Pulmonary artery endothelial cell (primary cell): Measurements from ENCODE around the gene MROH2A. TPM values are rescaled to one million over a fixed set of nuclear protein-coding genes. Genes with fewer than 3 reads are reported as not detected.
"Not testable (repeated sequence)": the region's sequence is repeated elsewhere in the genome, so short reads cannot be mapped to it uniquely, and the experiment has no call there.

Experiments
- DNase-seq: peaks from one replicate; pipeline ENCODE4 v3.0.0-alpha.2; 2011; ENCODE audit warnings: low read depth, low spot score
- total RNA-seq: library from RNA; depleted of rRNA; stranded (reverse); fragments of >200 nt; gene quantifications from 2 replicates; pipeline ENCODE4 v1.2.3, GENCODE V29; 2014

The MROH2A gene
- total RNA-seq, 1 donor from 2014 or later, result not detected

DNA sequence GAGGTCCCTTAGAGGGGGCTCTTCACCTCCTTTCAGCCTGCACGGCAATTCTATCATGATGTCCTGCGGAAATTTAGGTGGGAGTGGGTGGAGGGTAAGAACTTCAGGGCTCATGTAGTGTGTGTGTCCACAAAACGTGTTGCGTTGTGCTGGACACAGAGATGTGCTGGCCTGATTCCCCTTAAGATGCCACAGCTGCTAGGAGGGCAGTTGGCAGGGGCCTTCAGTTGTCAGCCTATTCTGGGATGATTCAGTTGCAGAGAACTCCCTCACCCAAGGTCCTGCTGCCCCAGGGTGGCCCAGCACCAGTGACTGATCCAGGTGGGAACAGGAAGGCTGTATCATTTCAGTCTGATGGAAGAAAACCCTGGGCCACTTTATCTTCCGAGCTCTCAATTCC is 77.2 kb downstream of the MROH2A start:
- DNase-seq, result no peak

DNA sequence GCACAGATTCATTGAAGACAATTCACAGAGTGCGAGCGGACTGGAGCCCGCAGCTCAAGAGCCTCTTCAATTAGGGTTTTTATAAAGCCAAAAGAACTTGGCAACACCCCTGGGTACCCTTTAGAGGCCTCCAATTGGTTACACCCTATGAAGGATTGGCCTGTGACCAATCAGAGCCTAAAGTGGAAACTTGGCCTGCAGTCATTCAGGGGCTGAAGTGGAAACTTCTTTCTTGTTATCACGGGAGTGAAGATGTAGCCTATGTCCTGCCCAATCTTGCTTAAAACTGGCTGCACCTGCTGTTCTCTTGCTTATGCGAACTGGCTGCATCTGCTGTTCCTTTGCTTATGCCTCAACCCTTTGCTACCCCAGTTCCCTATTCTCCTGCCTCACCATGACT is 78.1 kb downstream of the MROH2A start:
- no peak for DNase-seq

DNA sequence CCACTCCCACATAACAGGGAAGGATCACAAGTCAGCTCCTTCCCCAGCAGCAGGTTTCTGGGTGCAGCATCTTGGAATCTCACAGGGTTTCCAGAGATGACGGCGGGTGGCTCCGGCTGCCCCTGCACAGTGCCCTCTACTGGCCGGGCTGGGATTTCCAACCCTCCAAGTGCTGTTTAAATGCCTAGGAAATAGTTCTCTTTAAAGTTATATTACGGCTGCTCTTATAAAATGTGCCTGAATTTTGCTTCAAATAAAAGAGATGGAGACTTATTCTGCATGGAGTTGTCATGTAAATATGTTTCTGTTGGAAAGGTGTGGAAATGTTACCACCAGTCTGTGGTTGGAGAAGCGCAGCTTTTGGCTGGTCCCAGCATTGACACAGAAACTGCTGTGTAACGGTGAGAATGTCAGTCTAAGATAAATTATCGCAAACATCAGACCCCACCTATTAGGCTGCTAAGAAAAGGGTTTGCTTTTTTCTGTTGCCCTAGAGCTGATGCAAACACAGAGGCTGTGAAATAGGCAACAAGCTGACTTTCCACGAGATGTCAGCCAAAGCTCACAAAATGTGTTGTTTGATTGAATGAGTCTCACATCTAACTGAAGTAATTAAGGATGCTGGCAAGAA is 79.5 kb downstream of the MROH2A start:
- DNase-seq, result no peak

DNA sequence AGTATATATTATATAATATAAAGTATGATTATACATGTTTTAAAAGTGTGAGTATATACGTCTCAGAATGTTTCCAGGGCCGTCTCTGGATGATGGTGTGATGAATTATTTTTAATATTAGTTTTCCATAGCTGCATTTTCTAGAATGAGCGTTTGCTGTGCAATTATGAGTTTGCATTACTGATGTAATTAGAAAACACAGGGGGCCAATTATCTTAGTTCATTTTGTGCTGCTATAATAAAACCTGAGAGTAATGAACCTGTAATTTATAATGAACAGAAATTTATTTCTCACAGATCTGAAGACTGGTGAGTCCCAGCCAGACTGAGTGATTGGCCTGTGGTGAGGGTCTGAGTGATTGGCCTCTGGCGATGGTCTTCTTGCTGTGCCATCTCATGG is 80.2 kb downstream of the MROH2A start:
- DNase-seq, result no peak

DNA sequence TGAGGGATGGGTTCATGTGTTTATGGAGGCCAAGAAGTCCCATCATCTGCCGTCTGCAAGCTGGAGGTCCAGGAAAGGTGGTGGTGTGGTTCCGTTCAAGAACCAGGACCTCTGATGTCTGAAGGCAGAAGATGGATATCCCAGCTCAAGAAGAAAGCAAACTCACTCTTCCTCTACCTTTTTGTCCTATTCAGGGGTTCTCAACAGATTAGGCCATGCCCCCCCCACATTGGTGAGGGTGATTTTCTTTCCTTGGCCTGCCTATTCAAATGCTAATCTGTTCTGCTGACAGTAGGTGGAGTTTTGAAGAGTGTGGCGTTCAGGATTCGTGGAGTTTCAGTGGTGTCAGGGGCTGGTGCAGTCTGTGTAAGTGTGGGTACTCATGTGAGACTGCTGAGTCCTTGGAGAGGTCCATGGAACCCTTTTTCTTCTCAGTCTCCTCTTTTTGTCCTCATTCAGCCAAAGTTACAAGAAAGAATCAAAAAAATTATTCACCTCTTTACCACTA is 84.2 kb downstream of the MROH2A start:
- no peak for DNase-seq

DNA sequence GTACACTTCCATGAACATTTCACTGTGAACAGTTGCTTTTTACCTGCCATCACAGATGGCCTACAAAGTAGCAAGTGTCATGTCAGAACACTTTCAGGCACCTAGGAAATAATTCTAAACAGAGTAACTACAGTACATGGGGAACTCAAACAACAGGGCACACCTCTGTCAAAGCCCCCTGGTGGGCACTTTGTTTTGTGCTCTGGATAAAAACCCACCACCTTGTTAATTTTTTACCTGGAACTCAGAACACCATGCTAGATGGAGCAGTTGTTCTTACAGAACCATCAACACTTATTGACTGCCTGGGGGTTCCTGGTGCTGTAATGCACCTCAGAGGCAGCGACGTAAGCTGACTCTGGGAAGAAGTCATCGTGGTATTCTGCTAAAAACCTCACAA is 87.7 kb downstream of the MROH2A start:
- DNase-seq, result no peak

DNA sequence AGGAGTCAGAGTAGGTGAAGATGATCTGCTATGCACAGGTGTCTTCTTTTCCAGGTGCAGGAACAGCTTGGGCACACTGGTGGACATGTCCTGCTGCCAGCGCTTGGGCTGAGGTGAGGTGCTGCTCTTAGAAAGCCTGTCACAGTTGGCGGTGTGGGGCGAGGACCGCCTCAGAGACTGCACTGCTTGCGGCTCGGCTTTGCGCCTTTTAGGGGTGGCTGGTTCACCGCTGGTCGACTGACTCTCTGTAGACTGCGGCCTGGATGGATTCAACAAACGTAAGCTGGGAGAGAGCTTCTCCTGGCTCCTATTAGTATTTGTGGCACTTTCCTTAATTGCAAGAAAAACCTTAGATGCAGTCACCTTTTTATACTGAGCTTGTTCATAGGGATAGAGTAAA is 88.3 kb downstream of the MROH2A start:
- DNase-seq, result no peak

DNA sequence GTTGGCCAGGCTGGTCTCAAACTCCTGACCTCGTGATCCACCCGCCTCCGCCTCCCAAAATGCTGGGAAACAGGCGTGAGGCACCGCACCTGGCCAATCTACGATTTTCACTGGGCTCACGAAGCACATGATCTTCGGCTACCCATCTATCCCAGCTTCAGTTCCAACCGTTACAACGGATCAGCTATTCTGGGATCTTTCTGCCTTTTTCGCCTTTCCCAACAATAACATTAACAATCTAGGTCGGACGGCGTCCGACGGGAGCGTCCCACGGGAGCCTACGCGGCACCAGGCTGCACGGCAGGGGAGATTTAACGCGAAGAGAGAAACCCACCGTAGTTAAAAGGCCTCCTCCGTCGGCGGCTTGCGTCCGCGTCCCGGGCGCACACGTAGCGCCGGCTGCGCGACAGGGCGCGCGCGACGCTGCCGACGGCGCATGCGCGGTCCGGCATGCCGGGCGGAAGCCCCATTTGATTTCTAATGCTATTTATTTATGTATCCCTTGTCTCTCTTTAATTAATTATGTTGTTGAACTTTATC is 89.9 kb downstream of the MROH2A start, which contains the start of gene MSL3B:
MSL3B (minus strand) TSS at position 394 of the 540 bp plus-strand sequence.
- no peak for DNase-seq

DNA sequence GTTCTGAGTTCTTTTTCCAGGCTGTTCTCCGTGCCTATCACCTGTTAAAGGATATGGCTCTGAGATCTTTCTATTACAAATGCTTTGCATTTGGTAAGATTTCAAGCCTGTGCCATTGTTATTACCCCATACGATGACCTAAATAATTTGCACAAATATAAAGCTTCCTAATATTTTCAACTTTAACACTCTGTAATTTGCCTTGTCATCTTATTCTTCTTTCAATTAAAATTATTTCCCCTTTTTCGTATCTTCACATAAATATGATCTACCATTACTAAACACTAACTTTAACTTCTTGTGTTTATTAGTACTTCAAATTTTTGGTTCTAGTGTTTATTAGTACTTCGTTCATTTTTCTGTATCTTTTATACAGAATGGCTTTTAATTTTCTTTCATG is 93.3 kb downstream of the MROH2A start:
- no peak for DNase-seq

DNA sequence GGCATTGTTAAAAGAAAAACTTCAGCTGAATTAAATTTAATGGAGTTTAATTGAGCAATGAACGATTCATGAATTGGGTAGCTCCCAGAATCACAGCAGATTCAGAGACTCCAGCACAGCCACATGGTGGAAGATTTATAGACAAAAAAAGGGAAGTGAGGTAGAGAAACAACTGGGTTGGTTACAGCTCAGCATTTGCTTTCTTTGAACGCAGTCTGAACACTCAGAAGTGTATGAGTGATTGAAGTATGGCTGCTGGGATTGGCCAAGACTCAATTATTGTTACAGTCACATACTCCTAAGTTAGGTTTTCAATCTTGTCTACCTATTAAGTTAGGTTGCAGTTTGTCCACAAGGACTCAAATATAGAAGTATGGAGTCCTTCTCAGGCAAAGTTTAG is 94.0 kb downstream of the MROH2A start:
- DNase-seq, result not testable (repeated sequence)

DNA sequence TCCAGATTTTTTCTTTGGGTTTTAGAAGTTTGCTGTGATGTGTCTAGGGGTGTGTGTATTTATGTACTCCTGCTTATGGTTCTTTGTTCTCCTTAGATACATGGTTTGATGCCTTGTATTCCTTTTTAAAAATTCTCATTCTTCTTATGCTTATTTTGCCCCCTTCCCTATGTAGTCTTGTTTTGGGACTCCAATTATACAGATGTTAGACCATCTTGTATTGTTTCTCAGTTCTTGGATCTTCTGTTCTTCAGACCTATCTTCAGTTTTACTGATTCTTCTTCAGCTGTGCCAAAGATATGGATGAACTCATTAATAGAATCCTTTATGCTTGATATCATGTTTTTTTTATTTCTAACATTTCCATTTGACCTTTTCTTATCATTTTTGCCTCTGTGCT is 104.2 kb downstream of the MROH2A start:
- no peak for DNase-seq

Other genes with a start within 250 kb of the MROH2A start
- gene USP40, start 211.5 kb upstream of the MROH2A start, total RNA-seq, result 21.7 and 22.5 TPM in 2 replicates
- gene UGT1A8, start 160.7 kb upstream of the MROH2A start, total RNA-seq, result not detected in 2 replicates
- not detected in 2 replicates for gene UGT1A10, start 141.9 kb upstream of the MROH2A start, total RNA-seq
- not detected in 2 replicates for gene UGT1A9, start 106.4 kb upstream of the MROH2A start, total RNA-seq
- not detected in 2 replicates for gene UGT1A7, start 96.4 kb upstream of the MROH2A start, total RNA-seq
- gene UGT1A6, start 85.4 kb upstream of the MROH2A start, total RNA-seq, result not detected in 2 replicates
- gene UGT1A5, start 65.4 kb upstream of the MROH2A start, total RNA-seq, result not detected in 2 replicates
- not detected in 2 replicates for gene UGT1A4, start 59.6 kb upstream of the MROH2A start, total RNA-seq
- gene UGT1A3, start 49.3 kb upstream of the MROH2A start, total RNA-seq, result not detected in 2 replicates
- gene UGT1A1, start 18.1 kb upstream of the MROH2A start, total RNA-seq, result not detected in 2 replicates
- gene HJURP, start 76.2 kb downstream of the MROH2A start, total RNA-seq, result 13.1 and 30.9 TPM in 2 replicates
- not detected in 2 replicates for gene TRPM8, start 139.0 kb downstream of the MROH2A start, total RNA-seq